GM19193 (cell line): ENCODE measurements around the gene FOXL2.

Experiments
- POLR2A ChIP-seq: IDR thresholded peaks from 4 replicates; pipeline ENCODE4 v1.6.1; 2011; ENCODE audit not compliant: insufficient read depth, insufficient read length; ENCODE audit errors: extremely low read depth

FOXL2 gene

GRCh38 chr3:138940446-138940845 is 6.5 kb downstream of the FOXL2 start:
- no peak for TF ChIP-seq POLR2A

GRCh38 chr3:138939561-138940241 is 7.2 kb downstream of the FOXL2 start:
- TF ChIP-seq POLR2A, result no peak

- TF ChIP-seq POLR2A, result no peak
These were observed 7.9 kb downstream of the FOXL2 start for GRCh38 chr3:138938877-138939560.

GRCh38 chr3:138938056-138938876 is 8.7 kb downstream of the FOXL2 start:
- TF ChIP-seq POLR2A, result no peak

- no peak for TF ChIP-seq POLR2A
These were observed 9.3 kb downstream of the FOXL2 start for GRCh38 chr3:138937690-138938055.

GRCh38 chr3:138936741-138937689 is 9.9 kb downstream of the FOXL2 start:
- no peak for TF ChIP-seq POLR2A

GRCh38 chr3:138935863-138936740 is 10.8 kb downstream of the FOXL2 start:
- no peak for TF ChIP-seq POLR2A

GRCh38 chr3:138935505-138935862 is 11.5 kb downstream of the FOXL2 start:
- no peak for TF ChIP-seq POLR2A

GRCh38 chr3:138933981-138934691 is 12.8 kb downstream of the FOXL2 start:
- TF ChIP-seq POLR2A, result no peak

- TF ChIP-seq POLR2A, result no peak
These were observed 13.8 kb downstream of the FOXL2 start for GRCh38 chr3:138933068-138933668.

- TF ChIP-seq POLR2A, result no peak
These were observed 18.1 kb downstream of the FOXL2 start for GRCh38 chr3:138928727-138929372.

- no peak for TF ChIP-seq POLR2A
These were observed 23.4 kb downstream of the FOXL2 start for GRCh38 chr3:138923531-138923994.
